Measurements from ENCODE around the gene PPP4C.

The PPP4C gene

GRCh38 chr16:30131869-30132475 is 56.2 kb downstream of the PPP4C start:
- no peak for TF ChIP-seq CTCF (IDR thresholded peaks at IDR 0.05; ENCODE audit: insufficient read depth, low read depth, low read length, missing control alignments)
- DNase-seq (ENCODE audit: low read depth): no peak
- H3K4me3 ChIP-seq (ENCODE audit: low read depth, low read length): no peak overlapping the region

DNA sequence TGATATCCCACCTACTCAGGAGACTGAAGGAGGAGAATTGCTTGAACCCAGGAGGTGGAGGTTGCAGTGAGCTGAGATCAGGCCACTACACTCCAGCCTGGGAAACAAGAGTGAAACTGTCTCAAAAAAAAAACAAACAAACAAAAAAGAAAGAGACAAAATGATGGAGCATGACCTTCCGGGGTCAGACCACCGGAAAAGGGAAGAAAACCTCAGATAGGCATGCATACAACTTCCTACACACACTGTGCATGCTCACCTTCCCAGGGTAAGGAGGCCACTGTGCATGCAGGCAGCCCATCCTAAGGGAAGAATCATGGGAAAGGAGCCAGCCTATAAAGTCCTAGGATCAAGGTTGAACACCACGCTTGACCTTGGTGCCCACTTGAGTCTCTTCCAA is 56.8 kb downstream of the PPP4C start:
- TF ChIP-seq CTCF (IDR thresholded peaks at IDR 0.05; ENCODE audit: insufficient read depth, low read depth, low read length, missing control alignments): no peak
- no peak for DNase-seq (ENCODE audit: low read depth)

More for the DNA sequence above, 56.8 kb downstream of the PPP4C start:
- no peak overlapping the region for H3K4me3 ChIP-seq (ENCODE audit: low read depth, low read length)
